HFF-Myc (cell line): ENCODE data around the gene RRP1B.
A peak's percentile ranks its signal among the peaks of the same experiment; 100 is the strongest.

Source experiments
- DNase-seq: peaks from one replicate; pipeline ENCODE4 v3.0.0-alpha.2; 2011; ENCODE audit warnings: low read depth; ENCODE audit errors: extremely low read depth
- H3K4me3 ChIP-seq: replicated peaks from 2 replicates; pipeline ENCODE4 v1.5.1; 2011; ENCODE audit warnings: low read depth, mild to moderate bottlenecking, control low read depth, low read length
- TF ChIP-seq, protein P1 (sequence below): IDR thresholded peaks from 2 replicates; pipeline ENCODE4 v1.5.1; 2012; ENCODE audit warnings: mild to moderate bottlenecking, low read depth, low read length, control low read depth; ENCODE audit errors: missing control alignments

RRP1B gene

DNA sequence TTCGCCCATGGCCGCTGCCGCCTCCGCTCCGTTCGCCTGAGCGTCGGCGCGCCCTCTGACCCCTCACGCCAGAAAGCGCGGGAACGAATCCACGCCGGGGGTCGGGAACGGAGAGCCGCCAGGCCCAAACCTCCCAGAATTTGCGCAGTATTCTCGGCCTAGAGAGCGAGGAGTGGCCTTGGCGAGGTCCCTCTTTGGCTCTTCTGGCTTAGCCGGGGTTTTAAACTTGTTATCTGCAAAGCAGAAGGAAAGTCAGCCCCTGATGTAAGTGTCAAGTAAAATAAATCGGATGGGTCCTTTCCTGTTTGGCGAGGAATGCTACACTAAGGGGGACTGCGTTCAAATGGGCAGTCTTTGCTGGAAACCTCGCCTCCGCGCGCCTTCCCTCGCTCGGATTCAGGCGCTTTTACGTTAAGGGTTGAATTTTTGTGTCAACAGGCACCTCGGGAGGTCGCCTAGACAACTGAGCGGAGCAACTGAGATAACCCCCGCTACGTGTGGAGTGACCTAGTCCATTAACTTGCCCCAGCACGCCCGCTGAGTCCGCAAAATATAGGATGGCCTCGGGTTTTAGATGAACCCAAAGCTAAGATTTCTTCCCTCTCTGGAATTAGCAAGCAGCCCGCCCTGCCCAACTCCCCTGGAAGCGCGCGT lies 1.1 kb upstream of the RRP1B start:
- TF ChIP-seq, protein P1, sequence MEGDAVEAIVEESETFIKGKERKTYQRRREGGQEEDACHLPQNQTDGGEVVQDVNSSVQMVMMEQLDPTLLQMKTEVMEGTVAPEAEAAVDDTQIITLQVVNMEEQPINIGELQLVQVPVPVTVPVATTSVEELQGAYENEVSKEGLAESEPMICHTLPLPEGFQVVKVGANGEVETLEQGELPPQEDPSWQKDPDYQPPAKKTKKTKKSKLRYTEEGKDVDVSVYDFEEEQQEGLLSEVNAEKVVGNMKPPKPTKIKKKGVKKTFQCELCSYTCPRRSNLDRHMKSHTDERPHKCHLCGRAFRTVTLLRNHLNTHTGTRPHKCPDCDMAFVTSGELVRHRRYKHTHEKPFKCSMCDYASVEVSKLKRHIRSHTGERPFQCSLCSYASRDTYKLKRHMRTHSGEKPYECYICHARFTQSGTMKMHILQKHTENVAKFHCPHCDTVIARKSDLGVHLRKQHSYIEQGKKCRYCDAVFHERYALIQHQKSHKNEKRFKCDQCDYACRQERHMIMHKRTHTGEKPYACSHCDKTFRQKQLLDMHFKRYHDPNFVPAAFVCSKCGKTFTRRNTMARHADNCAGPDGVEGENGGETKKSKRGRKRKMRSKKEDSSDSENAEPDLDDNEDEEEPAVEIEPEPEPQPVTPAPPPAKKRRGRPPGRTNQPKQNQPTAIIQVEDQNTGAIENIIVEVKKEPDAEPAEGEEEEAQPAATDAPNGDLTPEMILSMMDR, result no peak
- H3K4me3 ChIP-seq, result no peak overlapping the region
- DNase-seq, result no peak

DNA sequence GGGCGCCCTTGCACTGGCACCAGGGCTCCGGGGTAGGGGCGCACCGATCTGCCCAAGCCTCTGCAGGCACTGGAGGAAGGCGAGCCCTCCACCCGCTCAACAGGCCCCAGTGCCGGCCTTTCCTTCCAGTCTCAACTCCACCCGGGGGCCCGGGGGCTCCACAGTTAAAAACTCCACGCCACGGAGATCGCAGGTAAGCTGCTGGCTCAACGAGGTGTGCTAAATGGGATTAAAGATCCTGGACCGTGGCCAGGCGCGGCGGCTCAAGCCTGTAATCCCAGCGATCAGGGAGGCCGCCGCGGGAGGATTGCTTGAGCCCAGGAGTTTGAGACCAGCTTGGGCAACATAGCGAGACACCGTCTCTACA lies 608 bp upstream of the RRP1B start:
- peak overlapping the region; percentile 69; the same call in 1 of the 2 replicates for H3K4me3 ChIP-seq
- DNase-seq, result no peak
- TF ChIP-seq, protein P1, result no peak

DNA sequence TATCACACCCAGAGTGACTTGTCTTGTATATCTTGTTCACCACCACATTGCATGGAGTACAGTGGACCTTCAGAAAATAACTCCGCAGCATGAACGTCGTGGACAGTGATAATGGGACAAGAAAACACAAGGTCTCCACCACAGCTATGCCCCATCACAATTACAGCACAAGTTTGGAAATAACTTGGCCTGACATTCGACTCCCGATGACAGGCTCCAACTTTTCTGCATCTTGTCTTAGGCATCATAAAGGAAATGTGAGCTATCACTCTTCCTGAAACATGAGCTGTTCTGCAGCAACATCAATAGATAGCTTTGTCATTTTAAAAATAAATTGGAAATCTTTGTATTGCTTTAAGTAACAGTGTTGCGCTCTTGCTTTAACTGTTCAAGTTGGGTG lies 2.9 kb downstream of the RRP1B start:
- no peak for DNase-seq
- TF ChIP-seq, protein P1, result no peak
- peak overlapping the region; percentile 69 for H3K4me3 ChIP-seq

DNA sequence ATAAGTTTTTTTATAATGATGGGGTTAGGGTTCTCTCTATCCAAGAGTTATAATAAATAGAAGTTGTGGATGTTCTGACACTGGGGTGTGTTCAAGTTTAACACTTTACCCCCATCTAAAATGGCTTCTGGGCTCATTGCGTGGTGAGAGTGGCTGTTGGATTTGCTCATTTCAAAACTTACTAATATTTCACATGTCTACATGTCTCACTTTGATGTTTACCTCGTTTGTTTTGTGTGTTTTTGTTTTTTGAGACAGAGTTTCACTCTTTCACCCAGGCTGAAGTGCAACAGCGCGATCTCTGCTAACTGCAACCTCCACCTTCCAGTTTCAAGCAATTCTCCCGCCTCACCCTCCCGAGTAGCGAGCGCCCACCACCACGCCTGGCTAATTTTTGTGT lies 3.7 kb downstream of the RRP1B start:
- TF ChIP-seq, protein P1, result no peak
- DNase-seq, result no peak
- no peak overlapping the region for H3K4me3 ChIP-seq

DNA sequence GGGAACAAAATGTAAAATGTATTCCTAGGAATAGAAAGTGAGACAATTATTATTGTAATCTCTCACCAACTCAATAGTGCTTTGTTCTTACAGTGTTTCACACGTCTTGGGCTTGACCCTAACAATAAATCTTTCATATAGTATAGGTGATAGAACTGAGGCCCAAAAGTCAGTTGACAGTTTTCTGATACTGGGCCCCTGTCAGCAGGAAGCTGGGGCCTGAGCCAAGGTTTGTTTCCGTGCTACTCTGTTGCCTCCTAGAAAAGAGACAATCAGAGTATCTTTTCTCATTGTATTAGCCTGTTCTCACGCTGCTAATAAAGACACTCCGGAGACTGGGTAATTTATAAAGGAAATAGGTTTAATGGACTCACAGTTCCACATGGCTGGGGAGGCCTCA lies 5.0 kb downstream of the RRP1B start:
- no peak for DNase-seq
- no peak overlapping the region for H3K4me3 ChIP-seq
- TF ChIP-seq, protein P1, result no peak

DNA sequence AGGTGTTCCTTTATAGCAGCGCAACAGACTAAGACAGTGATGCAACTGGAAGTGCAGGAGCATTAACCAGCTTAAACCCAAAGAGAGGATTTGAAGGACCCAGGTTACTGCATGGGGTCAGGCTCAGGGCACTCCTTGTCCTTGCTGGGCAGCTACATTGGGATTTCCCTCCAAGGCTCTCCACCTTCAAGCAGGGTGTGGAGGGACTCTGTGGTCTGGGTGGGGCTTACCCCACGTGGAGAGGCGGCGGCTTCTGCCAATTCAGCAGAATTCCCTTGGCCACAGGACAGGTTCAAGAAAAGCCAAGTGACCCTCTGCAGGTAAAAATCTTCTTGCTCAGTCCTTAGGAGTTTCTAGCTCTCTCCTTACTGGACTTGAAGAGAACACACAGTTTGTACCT lies 6.5 kb downstream of the RRP1B start:
- no peak for DNase-seq
- TF ChIP-seq, protein P1, result no peak

More for the DNA sequence above, 6.5 kb downstream of the RRP1B start:
- H3K4me3 ChIP-seq, result no peak overlapping the region
